Type B pancreatic cell (in vitro differentiated cells): Measurements from ENCODE around the gene SLC2A3. TPM values are rescaled to one million over a fixed set of nuclear protein-coding genes. Genes with fewer than 3 reads are reported as not detected.
A peak's percentile ranks its signal among the peaks of the same experiment; 100 is the strongest.
"Not testable (repeated sequence)": the region's sequence is repeated elsewhere in the genome, so short reads cannot be mapped to it uniquely, and the experiment has no call there.

ENCODE experiments used
- DNase-seq: peaks from one replicate; pipeline ENCODE4 v3.0.0; 2021; ENCODE audit warnings: mixed read lengths; ENCODE audit not compliant: unreplicated experiment; ENCODE audit errors: extremely low spot score
- H3K27ac Mint-ChIP-seq: 2 replicates; pipeline ENCODE4 v1.8.0; 2021; ENCODE audit warnings: mild to moderate bottlenecking, mixed read lengths
- H3K27me3 Mint-ChIP-seq: 2 replicates; pipeline ENCODE4 v1.8.0; 2021; ENCODE audit warnings: mixed read lengths
- H3K36me3 Mint-ChIP-seq: 2 replicates; pipeline ENCODE4 v1.8.0; 2021; ENCODE audit warnings: mixed read lengths
- H3K4me1 Mint-ChIP-seq: one replicate; pipeline ENCODE4 v1.8.0; 2021; ENCODE audit warnings: mixed read lengths; ENCODE audit not compliant: unreplicated experiment
- H3K4me3 Mint-ChIP-seq: 2 replicates; pipeline ENCODE4 v1.8.0; 2021; ENCODE audit warnings: mild to moderate bottlenecking, mixed read lengths
- H3K9me3 Mint-ChIP-seq: 2 replicates; pipeline ENCODE4 v1.8.0; 2021; ENCODE audit warnings: mixed read lengths
- total RNA-seq: library from RNA; stranded (reverse); gene quantifications from 2 replicates; pipeline ENCODE4 v1.2.1, GENCODE V29; 2021; ENCODE audit warnings: low replicate concordance
- TF ChIP-seq, protein P1 (sequence below): fragments of 200-600 bp; sonication (generic); conservative IDR thresholded peaks from 2 replicates; pipeline ENCODE4 v1.5.0; 2021; ENCODE audit warnings: antibody characterized with exemption, mild to moderate bottlenecking

The SLC2A3 gene
- total RNA-seq, 1 donor from 2014 or later = 214 TPM

DNA sequence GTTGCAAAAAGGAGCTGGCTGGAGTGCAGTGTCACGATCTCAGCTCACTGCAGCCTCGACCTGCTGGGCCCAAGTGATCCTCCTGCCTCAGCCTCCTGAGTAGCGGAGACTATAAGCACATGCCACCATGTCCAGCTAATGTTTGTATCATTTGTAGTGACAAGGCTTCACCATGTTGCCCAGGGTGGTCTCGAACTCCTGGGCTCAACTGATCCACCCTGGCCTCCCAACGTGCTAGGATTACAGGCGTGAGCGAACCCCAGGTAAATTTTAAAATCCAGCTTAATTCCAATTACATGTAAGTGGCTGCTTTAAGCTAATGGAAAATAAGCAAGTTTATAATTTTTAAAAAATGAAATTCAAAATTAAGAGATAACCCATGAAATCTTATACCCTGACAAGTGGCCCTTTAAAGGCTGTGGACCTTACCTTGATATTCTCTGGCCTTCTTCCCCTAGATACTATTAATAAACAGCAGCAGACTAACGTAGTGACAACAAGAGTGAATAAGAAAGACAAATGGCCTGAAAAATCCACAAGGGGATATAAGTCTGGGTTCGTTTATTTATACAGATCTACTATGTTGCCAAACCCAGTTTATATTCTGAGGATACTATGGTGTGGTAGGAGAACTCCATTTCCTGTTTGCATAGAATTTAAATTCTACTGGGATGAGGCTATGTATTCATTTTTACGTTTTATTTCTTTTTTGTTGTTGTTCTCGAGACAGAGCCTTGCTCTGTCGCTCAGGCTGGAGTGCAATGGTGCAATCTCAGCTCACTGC lies 25.6 kb upstream of the SLC2A3 start:
- no peak for DNase-seq
- Mint-ChIP-seq H3K9me3 (no peaks in the 10 kb centered on the region), H3K27ac (peak overlapping the region; percentile 50), H3K36me3 (peaks cover 4% of the 10 kb centered on the region), H3K27me3 (no peaks in the 10 kb centered on the region), H3K4me1 (peaks cover 6% of the 10 kb centered on the region), H3K4me3 (peak overlapping the region; percentile 48)
- TF ChIP-seq, protein P1, sequence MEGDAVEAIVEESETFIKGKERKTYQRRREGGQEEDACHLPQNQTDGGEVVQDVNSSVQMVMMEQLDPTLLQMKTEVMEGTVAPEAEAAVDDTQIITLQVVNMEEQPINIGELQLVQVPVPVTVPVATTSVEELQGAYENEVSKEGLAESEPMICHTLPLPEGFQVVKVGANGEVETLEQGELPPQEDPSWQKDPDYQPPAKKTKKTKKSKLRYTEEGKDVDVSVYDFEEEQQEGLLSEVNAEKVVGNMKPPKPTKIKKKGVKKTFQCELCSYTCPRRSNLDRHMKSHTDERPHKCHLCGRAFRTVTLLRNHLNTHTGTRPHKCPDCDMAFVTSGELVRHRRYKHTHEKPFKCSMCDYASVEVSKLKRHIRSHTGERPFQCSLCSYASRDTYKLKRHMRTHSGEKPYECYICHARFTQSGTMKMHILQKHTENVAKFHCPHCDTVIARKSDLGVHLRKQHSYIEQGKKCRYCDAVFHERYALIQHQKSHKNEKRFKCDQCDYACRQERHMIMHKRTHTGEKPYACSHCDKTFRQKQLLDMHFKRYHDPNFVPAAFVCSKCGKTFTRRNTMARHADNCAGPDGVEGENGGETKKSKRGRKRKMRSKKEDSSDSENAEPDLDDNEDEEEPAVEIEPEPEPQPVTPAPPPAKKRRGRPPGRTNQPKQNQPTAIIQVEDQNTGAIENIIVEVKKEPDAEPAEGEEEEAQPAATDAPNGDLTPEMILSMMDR = no peak

DNA sequence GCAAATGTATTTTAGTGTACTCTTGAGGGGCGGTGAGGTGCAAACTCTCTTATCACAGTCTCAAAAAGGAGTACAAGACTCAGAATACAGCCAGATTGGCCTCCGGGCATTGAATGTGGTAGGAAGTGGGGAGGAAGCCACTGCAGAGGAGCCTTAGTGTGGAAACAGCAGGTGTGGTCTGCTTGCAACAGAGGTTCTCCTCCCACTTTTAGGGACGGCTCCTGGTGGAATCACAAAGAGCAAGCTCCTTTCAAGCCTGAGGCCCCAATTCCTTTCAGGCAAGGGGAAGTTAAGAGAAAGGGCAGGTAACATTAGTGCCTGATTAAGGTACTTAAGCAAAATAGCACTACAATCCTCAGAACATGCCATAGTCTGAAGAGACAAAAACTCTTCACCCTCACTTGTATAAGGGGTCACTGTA lies 23.7 kb upstream of the SLC2A3 start:
- DNase-seq = no peak
- peaks cover 4% of the 10 kb centered on the region for H3K36me3 Mint-ChIP-seq
- H3K4me1 Mint-ChIP-seq = peaks cover 6% of the 10 kb centered on the region
- H3K27ac Mint-ChIP-seq = peak overlapping the region; percentile 86
- H3K27me3 Mint-ChIP-seq = no peaks in the 10 kb centered on the region
- peak overlapping the region; percentile 88 for H3K4me3 Mint-ChIP-seq
- H3K9me3 Mint-ChIP-seq = no peaks in the 10 kb centered on the region
- TF ChIP-seq, protein P1 = no peak

DNA sequence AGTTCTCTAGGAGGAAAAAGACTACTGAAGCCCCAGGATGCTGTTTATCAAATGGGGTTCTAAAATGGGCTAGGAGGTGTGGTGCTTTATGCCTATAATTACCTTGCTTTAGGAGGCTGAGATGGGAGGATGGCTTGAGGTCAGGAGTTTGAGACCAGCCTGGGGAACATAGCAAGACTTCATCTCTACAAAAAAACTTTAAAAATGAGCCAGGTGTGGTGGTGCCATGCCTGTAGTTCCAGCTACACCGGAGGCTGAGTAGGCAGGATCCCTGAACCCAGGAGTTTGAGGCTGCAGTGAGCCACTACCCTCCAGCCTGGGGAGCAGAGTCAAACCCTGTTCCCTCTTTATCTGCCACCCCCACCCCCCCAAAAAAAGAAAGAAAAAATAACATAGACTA lies 23.3 kb upstream of the SLC2A3 start:
- peaks cover 4% of the 10 kb centered on the region for H3K36me3 Mint-ChIP-seq
- H3K9me3 Mint-ChIP-seq = no peaks in the 10 kb centered on the region
- no peak for DNase-seq
- H3K4me1 Mint-ChIP-seq = peaks cover 6% of the 10 kb centered on the region
- H3K4me3 Mint-ChIP-seq = peak overlapping the region; percentile 88
- TF ChIP-seq, protein P1 = no peak
- peak overlapping the region; percentile 86 for H3K27ac Mint-ChIP-seq
- no peaks in the 10 kb centered on the region for H3K27me3 Mint-ChIP-seq

DNA sequence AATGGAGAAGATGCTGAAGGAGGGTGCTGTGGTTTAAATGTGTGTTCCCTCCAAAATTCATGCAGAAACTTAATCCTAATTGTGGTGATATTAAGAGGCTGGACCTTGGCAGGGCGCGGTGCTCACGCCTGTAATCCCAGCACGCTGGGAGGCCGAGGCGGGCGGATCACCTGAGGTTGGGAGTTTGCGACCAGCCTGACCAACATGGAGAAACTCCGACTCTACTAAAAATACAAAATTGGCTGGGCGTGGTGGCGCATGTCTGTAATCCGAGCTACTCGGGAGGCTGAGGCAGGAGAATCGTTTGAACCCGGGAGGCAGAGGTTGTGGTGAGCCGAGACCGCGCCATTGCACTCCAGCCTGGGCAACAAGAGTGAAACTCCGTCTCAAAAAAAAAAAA lies 18.9 kb upstream of the SLC2A3 start:
- not testable (repeated sequence) for H3K9me3 Mint-ChIP-seq, H3K4me3 Mint-ChIP-seq, H3K4me1 Mint-ChIP-seq, H3K27ac Mint-ChIP-seq, H3K27me3 Mint-ChIP-seq, DNase-seq, H3K36me3 Mint-ChIP-seq

DNA sequence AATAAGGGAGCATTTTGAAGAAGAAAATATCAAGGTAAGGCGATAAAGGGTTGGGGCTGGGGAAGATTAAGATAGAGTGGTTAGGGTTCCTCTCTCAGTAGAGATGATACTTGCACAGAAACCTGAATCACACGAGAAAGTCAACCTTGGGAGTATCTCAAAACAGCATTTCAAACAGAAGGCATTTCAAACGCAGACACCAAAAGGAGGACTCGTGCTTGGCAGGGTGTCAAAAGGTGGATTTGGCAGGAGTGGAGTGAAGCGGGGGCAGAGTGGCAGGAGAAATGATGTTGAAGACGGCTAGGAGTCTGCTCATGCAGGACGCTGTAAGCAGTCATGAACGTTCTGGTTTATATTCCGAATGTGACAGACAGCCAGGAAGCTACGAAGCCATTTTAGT lies 18.4 kb upstream of the SLC2A3 start:
- DNase-seq, H3K27me3 Mint-ChIP-seq, H3K36me3 Mint-ChIP-seq, H3K4me3 Mint-ChIP-seq, H3K27ac Mint-ChIP-seq, H3K4me1 Mint-ChIP-seq, H3K9me3 Mint-ChIP-seq: not testable (repeated sequence)

DNA sequence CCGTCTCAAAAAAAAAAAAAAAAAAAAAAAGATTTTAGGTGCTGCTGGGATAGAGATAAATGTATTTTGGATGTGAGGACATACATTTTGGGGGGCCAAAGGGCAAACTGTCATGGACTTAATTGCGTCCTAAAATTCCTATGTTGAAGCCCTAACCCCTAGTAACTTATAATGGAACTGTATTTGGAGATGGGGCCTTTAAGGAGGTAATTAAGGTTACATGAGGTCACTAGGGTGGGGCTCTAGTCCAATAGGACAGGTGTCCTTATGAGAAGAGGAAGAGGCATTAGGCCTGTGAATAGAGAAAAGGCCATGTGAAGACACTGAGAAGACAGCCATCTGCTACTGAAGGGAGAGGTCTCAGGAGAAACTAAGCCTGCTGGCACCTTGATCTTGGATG lies 17.9 kb upstream of the SLC2A3 start:
- not testable (repeated sequence) for H3K27ac Mint-ChIP-seq, DNase-seq, H3K36me3 Mint-ChIP-seq, H3K27me3 Mint-ChIP-seq, H3K4me1 Mint-ChIP-seq, H3K9me3 Mint-ChIP-seq, H3K4me3 Mint-ChIP-seq

DNA sequence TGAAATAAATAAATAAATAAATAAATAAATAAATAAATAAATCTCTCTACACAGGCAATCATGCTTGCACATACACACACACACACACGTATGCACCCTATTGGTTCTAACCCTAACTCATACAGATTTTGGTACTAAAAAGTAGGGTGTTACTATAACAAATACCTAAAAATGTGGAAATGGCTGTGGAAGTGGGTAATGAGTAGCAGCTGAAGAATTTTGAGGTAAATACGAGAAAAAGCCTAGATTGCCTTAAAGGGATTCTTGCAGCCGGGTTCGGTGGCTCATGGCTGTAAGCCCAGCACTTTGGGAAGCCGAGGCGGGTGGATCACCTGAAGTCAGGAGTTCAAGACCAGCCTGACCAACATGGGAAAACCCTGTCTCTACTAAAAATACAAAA lies 15.7 kb upstream of the SLC2A3 start:
- no peak for DNase-seq
- no peaks in the 10 kb centered on the region for H3K4me1 Mint-ChIP-seq

DNA sequence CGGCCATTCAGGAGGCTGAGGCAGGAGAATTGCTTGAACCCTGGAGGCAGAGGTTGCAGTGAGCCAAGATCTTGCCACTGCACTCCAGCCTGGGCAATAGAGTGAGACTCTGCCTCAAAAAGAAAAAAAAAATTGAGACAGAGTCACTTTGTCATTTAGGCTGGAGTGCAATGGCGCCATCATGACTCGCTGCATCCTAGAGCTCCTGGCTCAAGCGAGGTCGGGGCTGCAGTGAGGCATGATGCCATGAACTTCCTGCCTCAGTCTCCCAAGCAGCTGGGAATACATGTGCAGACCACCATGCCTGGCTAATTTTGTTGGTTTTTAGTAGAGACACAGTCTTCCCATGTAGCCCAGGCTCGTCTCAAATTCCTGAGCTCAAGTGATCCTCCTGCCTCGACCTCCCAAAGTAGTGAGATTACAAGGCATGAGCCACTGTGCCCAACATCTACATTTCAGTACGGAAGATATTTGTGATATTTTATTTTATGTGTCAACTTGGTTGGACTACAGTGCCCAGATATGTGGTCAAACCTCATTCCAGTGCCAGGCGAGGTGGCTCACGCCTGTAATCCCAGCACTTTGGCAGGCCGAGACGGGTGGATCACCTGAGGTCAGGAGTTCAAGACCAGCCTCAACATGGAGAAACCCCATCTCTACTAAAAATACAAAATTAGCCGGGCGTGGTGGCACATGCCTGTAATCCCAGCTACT lies 14.4 kb upstream of the SLC2A3 start:
- H3K27me3 Mint-ChIP-seq, H3K36me3 Mint-ChIP-seq, H3K4me3 Mint-ChIP-seq, DNase-seq, H3K4me1 Mint-ChIP-seq, H3K9me3 Mint-ChIP-seq: not testable (repeated sequence)
- H3K27ac Mint-ChIP-seq = peak overlapping the region; percentile 92

More for the DNA sequence above, 15.7 kb upstream of the SLC2A3 start:
- Mint-ChIP-seq H3K9me3 (no peaks in the 10 kb centered on the region), H3K27me3 (no peaks in the 10 kb centered on the region), H3K27ac (no peak overlapping the region), H3K36me3 (peaks cover 4% of the 10 kb centered on the region), H3K4me3 (no peak overlapping the region)
- TF ChIP-seq, protein P1 = no peak
